GM12864 (cell line): ENCODE data around the gene GPR108.

ENCODE experiments used
- DNase-seq: peaks from one replicate; pipeline ENCODE4 v3.0.0-alpha.2; 2011; ENCODE audit warnings: low read depth
- H3K4me3 ChIP-seq: 2 replicates; pipeline ENCODE4 v1.5.1; 2011; ENCODE audit warnings: mild to moderate bottlenecking, low read depth, low read length, control low read depth
- CTCF ChIP-seq: IDR thresholded peaks from 2 replicates; pipeline ENCODE4 v1.5.1; 2011; ENCODE audit warnings: low read depth, mild to moderate bottlenecking, moderate library complexity, low read length, control low read depth, inconsistent platforms; ENCODE audit errors: missing control alignments

GPR108 gene

GRCh38 chr19:6700586-6701316 lies 36.6 kb downstream of the GPR108 start:
- no peak for TF ChIP-seq CTCF
- DNase-seq, result no peak
- H3K4me3 ChIP-seq, result no peak overlapping the region

- DNase-seq, result no peak
- no peak overlapping the region for H3K4me3 ChIP-seq
- no peak for TF ChIP-seq CTCF
Measured at GRCh38 chr19:6699935-6700334, 37.4 kb downstream of the GPR108 start.

- no peak for DNase-seq
- no peak overlapping the region for H3K4me3 ChIP-seq
- no peak for TF ChIP-seq CTCF
Measured at GRCh38 chr19:6697291-6697690, 40.1 kb downstream of the GPR108 start.

- DNase-seq, result no peak
- no peak overlapping the region for H3K4me3 ChIP-seq
- no peak for TF ChIP-seq CTCF
Measured at GRCh38 chr19:6696239-6696820, 41.0 kb downstream of the GPR108 start.

- DNase-seq, result no peak
- no peak for TF ChIP-seq CTCF
- no peak overlapping the region for H3K4me3 ChIP-seq
Measured at GRCh38 chr19:6694147-6694815, 43.1 kb downstream of the GPR108 start.

- no peak for TF ChIP-seq CTCF
- DNase-seq, result no peak
Measured at GRCh38 chr19:6693681-6694080, 43.7 kb downstream of the GPR108 start.

GRCh38 chr19:6693056-6693471 lies 44.3 kb downstream of the GPR108 start:
- no peak for DNase-seq
- no peak for TF ChIP-seq CTCF
- no peak overlapping the region for H3K4me3 ChIP-seq

More at GRCh38 chr19:6693681-6694080, 43.7 kb downstream of the GPR108 start:
- H3K4me3 ChIP-seq, result no peak overlapping the region
